SK-N-SH treated with all-trans-retinoic acid at 6 μM for 48 hours (cell line): Measurements from ENCODE around the gene ECD.
"Not testable (repeated sequence)": the region's sequence is repeated elsewhere in the genome, so short reads cannot be mapped to it uniquely, and the experiment has no call there.

Experiments used
- CREB5 ChIP-seq: fragments of 250-450 bp; sonication (Bioruptor Pico); IDR thresholded peaks from 2 replicates; pipeline ENCODE4 v1.5.1; 2020; ENCODE audit warnings: low read depth, mild to moderate bottlenecking, moderate library complexity
- PATZ1 ChIP-seq: fragments of 250-450 bp; sonication (Bioruptor Pico); IDR thresholded peaks from 2 replicates; pipeline ENCODE4 v1.8.0; 2020; ENCODE audit warnings: mild to moderate bottlenecking, moderate library complexity, borderline replicate concordance
- TSHZ2 ChIP-seq: fragments of 250-450 bp; sonication (Bioruptor Pico); IDR thresholded peaks from 2 replicates; pipeline ENCODE4 v1.5.0; 2020; ENCODE audit warnings: mild to moderate bottlenecking, moderate library complexity

GRCh38 chr10:73109248-73109652 lies 58.6 kb downstream of the ECD start:
- TF ChIP-seq PATZ1; TSHZ2 (CRISPR knock-in tag); CREB5 (CRISPR knock-in tag): not testable (repeated sequence)
